CD4-positive, alpha-beta T cell (primary cell): ENCODE results near the gene CMIP. TPM values are rescaled to one million over a fixed set of nuclear protein-coding genes. Genes with fewer than 3 reads are reported as not detected.

ENCODE experiments used
- ATAC-seq: fragments of 200-7000 bp; cut with Tn5 transposase; one replicate; pipeline ENCODE4 v1.10.0; 2022; ENCODE audit warnings: mild to moderate bottlenecking; ENCODE audit not compliant: poor library complexity
- CTCF ChIA-PET: fragments of 350-600 bp; sonication (Branson Sonifier 250); formaldehyde crosslinking; loops from one replicate; lab custom pipeline; 2021; ENCODE audit warnings: antibody characterized with exemption, inconsistent platforms; lab: Charles Lee
- POLR2A ChIA-PET: fragments of 350-600 bp; sonication (Branson Sonifier 250); formaldehyde crosslinking; loops from one replicate; lab custom pipeline; 2021; ENCODE audit warnings: antibody characterized with exemption, inconsistent platforms; lab: Charles Lee
- DNase-seq, 14 experiments: peaks; one replicate each; pipeline ENCODE4 v3.0.0-alpha.2; 2013 to 2020; ENCODE audit warnings: mixed read lengths in 2 of 14
- H3K27ac ChIP-seq, 2 donors: one replicate each; pipeline versions ENCODE4 v1.5.1 to v1.7.0; 2013; ENCODE audit warnings: low read length in 2 of 2, low read depth in 1 of 2, mild to moderate bottlenecking in 1 of 2
- H3K27me3 ChIP-seq, 2 experiments: 1 replicate in 1 of 2; 2 replicates in 1 of 2; pipeline versions ENCODE4 v1.6.1 to v1.7.0; 2013; ENCODE audit warnings: low read length in 2 of 2, control low read depth in 1 of 2, mild to moderate bottlenecking in 1 of 2, moderate library complexity in 1 of 2; ENCODE audit not compliant: insufficient read depth in 2 of 2, control insufficient read depth in 1 of 2
- H3K36me3 ChIP-seq: one replicate; pipeline ENCODE4 v1.6.1; 2013; ENCODE audit warnings: low read length, control low read depth; ENCODE audit not compliant: insufficient read depth
- H3K4me1 ChIP-seq: one replicate; pipeline ENCODE4 v1.6.1; 2013; ENCODE audit warnings: low read length, control low read depth; ENCODE audit not compliant: insufficient read depth
- H3K4me3 ChIP-seq: one replicate; pipeline ENCODE4 v1.5.1; 2013; ENCODE audit warnings: mild to moderate bottlenecking, low read length, moderate library complexity
- H3K9me3 ChIP-seq, 2 experiments: 1 replicate in 1 of 2; 2 replicates in 1 of 2; pipeline versions ENCODE4 v1.6.1 to v1.7.0; 2013; ENCODE audit warnings: low read length in 2 of 2, mild to moderate bottlenecking in 2 of 2, control low read depth in 1 of 2, moderate library complexity in 1 of 2; ENCODE audit not compliant: control insufficient read depth in 1 of 2, insufficient read depth in 1 of 2
- H3K27ac Mint-ChIP-seq: one replicate; pipeline ENCODE4 v1.8.0; 2020; ENCODE audit warnings: mixed read lengths
- H3K27me3 Mint-ChIP-seq: one replicate; pipeline ENCODE4 v1.8.0; 2021; ENCODE audit warnings: mixed read lengths
- H3K36me3 Mint-ChIP-seq: one replicate; pipeline ENCODE4 v1.8.0; 2021; ENCODE audit warnings: low read depth, mixed read lengths
- H3K4me1 Mint-ChIP-seq: one replicate; pipeline ENCODE4 v1.8.0; 2021; ENCODE audit warnings: low read depth, mixed read lengths
- H3K4me3 Mint-ChIP-seq: one replicate; pipeline ENCODE4 v1.8.0; 2020; ENCODE audit warnings: mild to moderate bottlenecking, mixed read lengths
- H3K9me3 Mint-ChIP-seq: one replicate; pipeline ENCODE4 v1.8.0; 2020; ENCODE audit warnings: mixed read lengths
- intact Hi-C, 2 experiments: fragments of 100-400 bp; cut with DNase I in 1 of 2; cut with micrococcal nuclease in 1 of 2; formaldehyde crosslinking; loops; one replicate each; pipeline versions ENCODE4 v1.15.1 to v1.9.0; 2023 to 2025; cut with DNase I, micrococcal nuclease
- total RNA-seq, 174 experiments: library from RNA in 2 of 174; stranded (reverse) in 2 of 174; gene quantifications; one replicate each; pipeline ENCODE4 v1.2.3 and lab custom pipeline; 2021 to 2026
- TF ChIP-seq, protein P1 (sequence below): fragments of 200-600 bp; IDR thresholded peaks from one replicate; pipeline ENCODE4 v1.8.0; 2022; ENCODE audit warnings: antibody characterized with exemption, mild to moderate bottlenecking

The CMIP gene
- total RNA-seq, 2 experiments from 2014 or later = 33.5 to 35.3 TPM

DNA sequence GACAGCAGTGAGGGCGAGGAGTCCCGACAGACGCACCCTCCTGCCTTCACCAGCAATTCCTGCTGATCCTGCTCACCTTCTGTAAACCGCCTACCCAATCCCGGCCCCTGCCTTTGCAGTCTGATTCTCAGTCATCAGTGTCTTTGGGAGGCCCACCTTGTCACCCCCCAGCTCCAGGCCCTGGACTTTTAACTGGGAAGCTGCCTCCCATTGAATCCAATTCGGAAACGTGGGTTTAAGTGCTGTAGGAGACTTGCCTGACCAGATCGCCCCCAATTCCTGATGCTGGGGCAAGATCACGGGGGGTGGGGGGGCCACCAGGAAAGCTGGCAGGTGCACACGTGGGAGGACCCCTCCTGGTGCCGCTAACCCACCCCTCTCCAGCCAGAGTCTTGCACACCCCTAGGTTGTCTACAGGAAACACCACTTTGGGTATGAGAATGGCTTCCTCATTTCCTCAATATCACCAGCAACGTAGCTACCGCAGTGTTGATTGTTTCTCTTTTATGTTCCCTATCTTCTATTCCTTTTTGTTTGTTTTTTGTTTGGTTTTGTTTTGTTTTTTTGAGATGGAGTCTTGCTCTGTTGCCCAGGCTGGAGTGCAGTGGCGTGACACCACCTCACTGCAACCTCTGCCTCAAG, 46.6 kb upstream of the CMIP start:
- Histone ChIP-seq H3K36me3 (no peaks in the 10 kb centered on the region), H3K9me3 (peaks cover 0 to 6% of the 10 kb centered on the region in 2 experiments), H3K4me3 (no peak overlapping the region), H3K4me1 (no peaks in the 10 kb centered on the region), H3K27ac (no peak overlapping the region), H3K27me3 (no peaks in the 10 kb centered on the region)
- TF ChIP-seq, protein P1, sequence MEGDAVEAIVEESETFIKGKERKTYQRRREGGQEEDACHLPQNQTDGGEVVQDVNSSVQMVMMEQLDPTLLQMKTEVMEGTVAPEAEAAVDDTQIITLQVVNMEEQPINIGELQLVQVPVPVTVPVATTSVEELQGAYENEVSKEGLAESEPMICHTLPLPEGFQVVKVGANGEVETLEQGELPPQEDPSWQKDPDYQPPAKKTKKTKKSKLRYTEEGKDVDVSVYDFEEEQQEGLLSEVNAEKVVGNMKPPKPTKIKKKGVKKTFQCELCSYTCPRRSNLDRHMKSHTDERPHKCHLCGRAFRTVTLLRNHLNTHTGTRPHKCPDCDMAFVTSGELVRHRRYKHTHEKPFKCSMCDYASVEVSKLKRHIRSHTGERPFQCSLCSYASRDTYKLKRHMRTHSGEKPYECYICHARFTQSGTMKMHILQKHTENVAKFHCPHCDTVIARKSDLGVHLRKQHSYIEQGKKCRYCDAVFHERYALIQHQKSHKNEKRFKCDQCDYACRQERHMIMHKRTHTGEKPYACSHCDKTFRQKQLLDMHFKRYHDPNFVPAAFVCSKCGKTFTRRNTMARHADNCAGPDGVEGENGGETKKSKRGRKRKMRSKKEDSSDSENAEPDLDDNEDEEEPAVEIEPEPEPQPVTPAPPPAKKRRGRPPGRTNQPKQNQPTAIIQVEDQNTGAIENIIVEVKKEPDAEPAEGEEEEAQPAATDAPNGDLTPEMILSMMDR = no peak
- DNase-seq (no peak), ATAC-seq (no peak)
- intact Hi-C loops = no loop called here
- no peak overlapping the region for H3K27ac Mint-ChIP-seq
- no peaks in the 10 kb centered on the region for H3K4me1 Mint-ChIP-seq
- no peaks in the 10 kb centered on the region for H3K36me3 Mint-ChIP-seq
- ChIA-PET CTCF (interaction anchor here (0.6 kb wide), 1 partner anchor 202 kb away, joined by 3 read pairs; no protein-coding TSS in a partner anchor), POLR2A (no interaction called here)
- H3K4me3 Mint-ChIP-seq = no peak overlapping the region
- no peaks in the 10 kb centered on the region for H3K9me3 Mint-ChIP-seq
- no peaks in the 10 kb centered on the region for H3K27me3 Mint-ChIP-seq

GRCh38 chr16:81399909-81400308, 44.7 kb upstream of the CMIP start:
- Histone ChIP-seq H3K27ac (no peak overlapping the region), H3K4me1 (peaks cover 9% of the 10 kb centered on the region), H3K4me3 (no peak overlapping the region), H3K36me3 (no peaks in the 10 kb centered on the region), H3K27me3 (no peaks in the 10 kb centered on the region), H3K9me3 (peaks cover 0 to 6% of the 10 kb centered on the region in 2 experiments)
- ATAC-seq = no peak
- TF ChIP-seq, protein P1 = no peak
- no peaks in the 10 kb centered on the region for H3K36me3 Mint-ChIP-seq
- H3K9me3 Mint-ChIP-seq = no peaks in the 10 kb centered on the region
- no peaks in the 10 kb centered on the region for H3K27me3 Mint-ChIP-seq
- H3K27ac Mint-ChIP-seq = no peak overlapping the region
- POLR2A ChIA-PET = no interaction called here
- no peaks in the 10 kb centered on the region for H3K4me1 Mint-ChIP-seq
- CTCF ChIA-PET = no interaction called here
- no peak overlapping the region for H3K4me3 Mint-ChIP-seq
- DNase-seq = no peak
- intact Hi-C loops = loop anchor here in 1 of 2 experiments (5.0 to 10.0 kb wide), 3 partner anchors 75 to 337 kb away; no protein-coding TSS in a partner anchor

- intact Hi-C loops = loop anchor here in 1 of 2 experiments (5.0 to 10.0 kb wide), 3 partner anchors 74 to 336 kb away; no protein-coding TSS in a partner anchor
- no peak for ATAC-seq
- Histone ChIP-seq H3K4me1 (peaks cover 9% of the 10 kb centered on the region), H3K36me3 (no peaks in the 10 kb centered on the region), H3K27me3 (no peaks in the 10 kb centered on the region), H3K27ac (no peak overlapping the region), H3K9me3 (peaks cover 0 to 6% of the 10 kb centered on the region in 2 experiments), H3K4me3 (no peak overlapping the region)
- H3K4me1 Mint-ChIP-seq = no peaks in the 10 kb centered on the region
- TF ChIP-seq, protein P1 = no peak
- H3K4me3 Mint-ChIP-seq = no peak overlapping the region
- no peak for DNase-seq
- CTCF ChIA-PET = interaction anchor here (0.8 to 1.1 kb wide), 2 partner anchors 329 to 360 kb away, joined by 3 read pairs; no protein-coding TSS in a partner anchor
- H3K27ac Mint-ChIP-seq = no peak overlapping the region
- POLR2A ChIA-PET = no interaction called here
- no peaks in the 10 kb centered on the region for H3K9me3 Mint-ChIP-seq
- no peaks in the 10 kb centered on the region for H3K27me3 Mint-ChIP-seq
- H3K36me3 Mint-ChIP-seq = no peaks in the 10 kb centered on the region
These were observed 43.3 kb upstream of the CMIP start for GRCh38 chr16:81401035-81401950.
